ENCODE measurements around the gene MYOCOS. TPM values are rescaled to one million over a fixed set of nuclear protein-coding genes. Genes with fewer than 3 reads are reported as not detected.

MYOCOS gene
- total RNA-seq, 1 donor, result under 0.01 TPM

GRCh38 chr1:171645553-171646248 lies 23.7 kb downstream of the MYOCOS start:
- no peak for TF ChIP-seq CTCF (IDR thresholded peaks at IDR 0.05; ENCODE audit: insufficient read depth, low read depth, low read length)
- DNase-seq (ENCODE audit: low read depth), result peak; percentile 61
- no peak overlapping the region for H3K4me3 ChIP-seq (ENCODE audit: low read depth, low read length)

- no peak for DNase-seq (ENCODE audit: low read depth)
- no peak overlapping the region for H3K4me3 ChIP-seq (ENCODE audit: low read depth, low read length)
- TF ChIP-seq CTCF (IDR thresholded peaks at IDR 0.05; ENCODE audit: insufficient read depth, low read depth, low read length), result no peak
Measured at GRCh38 chr1:171646249-171646560, 24.2 kb downstream of the MYOCOS start.

GRCh38 chr1:171652234-171652822 lies 30.3 kb downstream of the MYOCOS start, which contains the start of gene MYOC:
Gene MYOC (minus strand): TSS chr1:171652688. CDS start chr1:171652611, 77 bp downstream.
- no peak within 1 kb of the TSS for H3K4me3 ChIP-seq (ENCODE audit: low read depth, low read length)
- no peak for TF ChIP-seq CTCF (IDR thresholded peaks at IDR 0.05; ENCODE audit: insufficient read depth, low read depth, low read length)
- no peak for DNase-seq (ENCODE audit: low read depth)

GRCh38 chr1:171653796-171654195 lies 31.8 kb downstream of the MYOCOS start:
- H3K4me3 ChIP-seq (ENCODE audit: low read depth, low read length), result no peak overlapping the region
- DNase-seq (ENCODE audit: low read depth), result peak; percentile 21
- no peak for TF ChIP-seq CTCF (IDR thresholded peaks at IDR 0.05; ENCODE audit: insufficient read depth, low read depth, low read length)

- no peak for TF ChIP-seq CTCF (IDR thresholded peaks at IDR 0.05; ENCODE audit: insufficient read depth, low read depth, low read length)
- no peak overlapping the region for H3K4me3 ChIP-seq (ENCODE audit: low read depth, low read length)
- peak; percentile 20 for DNase-seq (ENCODE audit: low read depth)
Measured at GRCh38 chr1:171654201-171654941, 32.3 kb downstream of the MYOCOS start.

- peak; percentile 56 for DNase-seq (ENCODE audit: low read depth)
- H3K4me3 ChIP-seq (ENCODE audit: low read depth, low read length), result peak overlapping the region; percentile 12
- TF ChIP-seq CTCF (IDR thresholded peaks at IDR 0.05; ENCODE audit: insufficient read depth, low read depth, low read length), result peak; percentile 66
Measured at GRCh38 chr1:171654942-171655745, 33.1 kb downstream of the MYOCOS start.
